ENCODE results near the gene CDK11A.

- TF ChIP-seq CTCF (IDR thresholded peaks at IDR 0.05), result no peak
- no peak for TF ChIP-seq RNF2 (IDR thresholded peaks at IDR 0.05; ENCODE audit: borderline replicate concordance, low read depth)
- no peak for TF ChIP-seq MAX (IDR thresholded peaks at IDR 0.05)
- no peak for TF ChIP-seq REST (IDR thresholded peaks at IDR 0.05)
- no peak for TF ChIP-seq MAZ (IDR thresholded peaks at IDR 0.05; ENCODE audit: borderline replicate concordance, low read depth, low read length)
- TF ChIP-seq BCL3 (IDR thresholded peaks at IDR 0.05), result no peak
- TF ChIP-seq RAD21 (conservative IDR thresholded peaks at IDR 0.05 in 1 of 2, IDR thresholded peaks at IDR 0.05 in 1 of 2), result no peak
- no peak for TF ChIP-seq HDAC2 (IDR thresholded peaks at IDR 0.05)
- TF ChIP-seq KDM1A (IDR thresholded peaks at IDR 0.05; ENCODE audit: low read depth), result no peak
- no peak for TF ChIP-seq ELK1 (IDR thresholded peaks at IDR 0.05; ENCODE audit: low read depth, low read length)
- TF ChIP-seq PBX3 (IDR thresholded peaks at IDR 0.05), result no peak
- no peak for TF ChIP-seq EP300 (IDR thresholded peaks at IDR 0.05)
Observed at GRCh38 chr1:1680031-1680911, 43.9 kb downstream of the CDK11A start.

Data from A549 (cell line).